HG03469 (cell line): ENCODE results near the gene POLD2.

ENCODE experiments used
- ATAC-seq: cut with Tn5 transposase; IDR thresholded peaks from one replicate; pipeline ENCODE4 v1.9.1; 2021; ENCODE audit warnings: mild to moderate bottlenecking, moderate library complexity, moderate number of reproducible peaks; ENCODE audit not compliant: unreplicated experiment

Gene POLD2

DNA sequence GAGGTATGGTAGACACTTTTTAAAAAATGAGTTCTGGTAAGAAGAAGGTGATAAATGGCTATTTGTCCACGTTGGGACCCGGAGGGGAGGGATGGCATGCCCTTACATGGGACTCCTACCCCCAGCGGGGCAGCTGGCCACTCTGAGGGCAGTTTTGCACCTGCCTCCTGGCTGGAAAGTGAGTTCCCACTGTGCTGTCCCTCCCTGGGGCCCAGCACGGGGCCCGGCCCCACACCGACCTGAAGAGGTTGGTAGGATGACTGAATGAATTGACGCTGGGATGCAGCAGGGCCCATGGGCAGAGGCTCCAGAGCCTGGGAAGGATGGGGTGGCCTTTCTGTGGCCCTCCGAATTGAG is 19.8 kb downstream of the POLD2 start:
- no peak for ATAC-seq

GRCh38 chr7:44102846-44103565 is 20.3 kb downstream of the POLD2 start:
- no peak for ATAC-seq

GRCh38 chr7:44101966-44102845 is 21.1 kb downstream of the POLD2 start:
- ATAC-seq = no peak

DNA sequence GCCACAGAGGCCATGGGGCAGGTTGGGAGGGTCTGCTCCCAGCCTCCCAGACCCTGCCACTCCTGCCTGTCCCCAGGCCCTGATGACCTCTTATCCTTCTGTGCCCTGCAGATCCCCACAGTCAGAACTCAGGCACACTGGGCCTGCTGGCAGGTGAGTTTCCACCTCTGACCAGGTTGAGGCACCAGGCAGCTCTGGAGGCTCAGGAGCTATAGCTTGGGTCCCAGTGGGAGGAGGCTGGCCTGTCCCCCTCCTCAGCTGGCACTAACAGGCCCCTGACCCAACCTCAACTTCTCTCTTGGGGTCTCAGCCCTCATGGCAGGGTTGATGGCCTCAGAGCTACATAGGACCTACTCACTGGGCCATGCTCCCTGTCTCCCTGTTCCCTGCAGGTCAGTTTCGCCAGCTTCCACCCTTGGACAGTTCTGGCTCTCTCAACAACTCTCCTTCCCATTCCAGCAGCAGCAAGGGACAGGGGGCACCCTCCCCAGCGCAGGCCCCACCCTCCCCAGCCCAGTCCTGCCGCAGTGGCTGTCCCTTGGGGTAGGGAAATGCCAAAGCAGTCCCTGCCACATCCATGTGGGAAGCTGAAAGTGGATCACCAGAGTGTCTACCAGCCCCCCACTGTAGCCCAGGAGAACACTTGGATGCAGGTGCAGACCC is 21.9 kb downstream of the POLD2 start:
- no peak for ATAC-seq

GRCh38 chr7:44100458-44101302 is 22.7 kb downstream of the POLD2 start:
- ATAC-seq = no peak

- ATAC-seq = no peak
Observed at GRCh38 chr7:44099669-44100068, 23.7 kb downstream of the POLD2 start.

DNA sequence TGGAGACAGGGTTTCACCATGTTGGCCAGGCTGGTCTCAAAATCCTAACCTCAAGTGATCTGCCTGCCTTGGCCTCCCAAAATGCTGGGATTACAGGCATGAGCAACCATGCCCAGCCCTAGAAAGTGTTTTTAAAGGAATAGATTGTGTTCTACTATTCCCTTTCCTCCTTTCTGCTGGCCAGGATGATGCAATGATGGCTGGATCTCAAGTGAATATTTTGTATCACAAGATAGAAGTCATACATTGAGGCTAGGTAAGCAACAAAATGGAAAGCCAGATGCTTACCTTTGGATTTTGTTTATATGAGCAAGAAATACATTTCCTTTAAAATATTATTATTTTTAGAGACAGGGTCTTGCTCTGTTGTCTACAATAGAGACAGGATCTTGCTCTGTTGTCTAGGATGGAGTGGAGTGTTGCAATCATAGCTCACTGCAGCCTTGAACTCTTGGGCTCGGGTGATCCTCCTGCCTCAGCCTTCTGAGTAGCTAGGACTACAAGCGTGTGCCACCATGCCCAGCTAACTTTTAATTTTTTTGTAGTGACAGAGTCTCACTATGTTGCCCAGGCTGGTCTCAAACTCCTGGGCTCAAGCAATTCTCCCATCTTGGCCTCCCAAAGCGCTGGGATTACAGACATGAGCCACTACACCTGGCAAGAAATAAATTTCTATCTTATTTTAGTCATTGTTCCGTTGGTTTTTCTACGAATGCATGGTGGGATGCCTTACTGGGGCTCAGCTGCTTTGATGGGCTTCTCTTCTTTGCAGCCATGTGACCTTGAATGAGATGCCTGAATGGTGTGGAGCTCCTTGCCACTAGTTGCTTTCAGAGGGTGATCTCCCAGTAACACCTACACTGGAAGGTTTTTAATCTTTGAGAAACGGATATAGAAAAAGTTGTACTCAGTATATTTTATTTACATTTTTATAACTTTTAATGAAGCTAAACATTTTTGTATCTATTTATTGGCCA is 25.0 kb downstream of the POLD2 start:
- no peak for ATAC-seq

DNA sequence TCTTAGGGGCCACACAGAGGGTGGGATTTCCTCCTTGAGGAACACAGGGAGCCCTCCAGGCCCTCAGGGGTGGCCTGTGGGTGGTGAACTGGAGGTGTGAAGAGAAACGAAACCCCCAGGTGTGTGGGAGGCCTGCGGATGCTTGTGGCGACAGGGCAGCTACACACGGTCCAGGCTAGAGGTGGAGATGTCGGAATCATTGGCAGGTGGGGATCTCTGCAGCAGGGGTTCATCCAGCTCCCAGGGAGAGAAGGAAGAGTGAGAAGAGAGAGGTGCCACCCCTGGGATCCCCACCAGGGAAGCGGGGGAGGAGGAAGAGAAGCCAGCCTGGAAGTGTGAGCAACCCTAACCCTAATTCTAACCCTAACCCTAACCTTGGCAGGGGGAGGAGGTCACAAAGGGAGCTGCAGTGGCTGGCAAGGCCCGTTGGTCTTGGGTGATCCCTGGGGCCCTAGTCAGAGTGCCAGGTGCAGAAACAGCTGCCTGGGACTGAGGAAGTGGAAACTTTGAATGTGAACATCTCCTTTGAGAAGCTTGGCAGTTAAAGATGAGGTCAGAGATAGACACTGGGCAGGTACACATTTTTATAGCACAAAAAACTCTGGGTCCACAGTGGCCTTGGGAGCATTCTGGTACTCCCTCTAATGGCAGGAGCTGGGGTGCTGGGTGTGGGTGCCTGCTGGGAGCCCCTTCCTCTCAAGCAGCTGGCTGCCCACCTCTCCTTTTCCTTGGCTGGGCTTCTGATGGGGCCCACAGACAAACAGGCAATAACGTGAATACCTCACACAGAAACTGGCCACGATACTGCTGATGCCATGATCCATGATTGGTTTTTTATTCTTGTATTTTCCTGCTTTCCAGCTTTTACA is 26.1 kb downstream of the POLD2 start:
- no peak for ATAC-seq

DNA sequence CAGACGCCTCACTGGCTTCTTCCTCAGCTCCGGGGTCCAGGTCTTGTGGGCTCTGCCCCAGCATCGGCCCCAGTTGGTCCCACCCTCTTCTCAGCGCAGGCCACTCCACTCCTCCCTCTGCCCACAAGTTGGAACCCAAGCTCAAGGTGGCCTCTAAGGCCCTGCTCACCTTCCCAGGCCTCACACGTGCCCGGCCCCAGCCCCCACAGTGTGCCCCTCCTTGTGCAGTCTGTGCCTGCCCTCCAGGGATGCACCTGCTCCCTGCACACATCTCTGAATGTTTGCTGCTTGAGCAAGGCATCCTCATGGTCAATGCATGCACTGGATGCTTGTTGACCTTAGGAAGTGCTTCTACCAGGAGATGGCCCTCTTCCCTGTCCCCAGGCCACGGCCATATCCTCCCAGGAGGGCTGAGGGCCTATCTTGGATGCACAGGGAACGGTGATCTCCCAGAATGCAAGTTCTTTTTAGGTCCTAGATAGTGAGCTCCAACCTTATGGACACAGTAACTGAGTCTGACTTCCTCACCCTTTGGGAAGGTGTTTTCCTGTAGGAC is 26.9 kb downstream of the POLD2 start:
- ATAC-seq = no peak

GRCh38 chr7:44095781-44096180 is 27.6 kb downstream of the POLD2 start:
- ATAC-seq = no peak

- no peak for ATAC-seq
Observed at GRCh38 chr7:44094883-44095592, 28.3 kb downstream of the POLD2 start.

DNA sequence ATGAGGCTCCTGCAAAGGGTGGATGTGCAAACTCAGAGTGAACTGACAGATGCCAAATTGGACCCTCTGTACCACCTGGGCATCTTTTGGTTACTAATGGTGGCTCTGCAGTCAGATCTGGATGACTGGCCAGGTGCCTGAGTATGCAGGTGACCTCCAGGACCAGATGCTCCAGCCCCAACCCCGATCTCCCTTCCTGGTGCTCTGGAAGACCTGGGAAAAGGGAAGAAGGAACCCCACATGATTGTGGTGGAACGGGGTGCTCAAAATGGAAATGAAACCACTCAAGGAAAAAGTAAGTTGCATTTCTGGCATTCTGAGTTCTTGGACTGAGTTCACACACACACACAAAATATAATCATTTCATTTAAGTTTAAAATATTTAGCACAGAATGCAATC is 29.0 kb downstream of the POLD2 start:
- ATAC-seq = no peak

- ATAC-seq = no peak
Observed at GRCh38 chr7:44093102-44093641, 30.2 kb downstream of the POLD2 start.

DNA sequence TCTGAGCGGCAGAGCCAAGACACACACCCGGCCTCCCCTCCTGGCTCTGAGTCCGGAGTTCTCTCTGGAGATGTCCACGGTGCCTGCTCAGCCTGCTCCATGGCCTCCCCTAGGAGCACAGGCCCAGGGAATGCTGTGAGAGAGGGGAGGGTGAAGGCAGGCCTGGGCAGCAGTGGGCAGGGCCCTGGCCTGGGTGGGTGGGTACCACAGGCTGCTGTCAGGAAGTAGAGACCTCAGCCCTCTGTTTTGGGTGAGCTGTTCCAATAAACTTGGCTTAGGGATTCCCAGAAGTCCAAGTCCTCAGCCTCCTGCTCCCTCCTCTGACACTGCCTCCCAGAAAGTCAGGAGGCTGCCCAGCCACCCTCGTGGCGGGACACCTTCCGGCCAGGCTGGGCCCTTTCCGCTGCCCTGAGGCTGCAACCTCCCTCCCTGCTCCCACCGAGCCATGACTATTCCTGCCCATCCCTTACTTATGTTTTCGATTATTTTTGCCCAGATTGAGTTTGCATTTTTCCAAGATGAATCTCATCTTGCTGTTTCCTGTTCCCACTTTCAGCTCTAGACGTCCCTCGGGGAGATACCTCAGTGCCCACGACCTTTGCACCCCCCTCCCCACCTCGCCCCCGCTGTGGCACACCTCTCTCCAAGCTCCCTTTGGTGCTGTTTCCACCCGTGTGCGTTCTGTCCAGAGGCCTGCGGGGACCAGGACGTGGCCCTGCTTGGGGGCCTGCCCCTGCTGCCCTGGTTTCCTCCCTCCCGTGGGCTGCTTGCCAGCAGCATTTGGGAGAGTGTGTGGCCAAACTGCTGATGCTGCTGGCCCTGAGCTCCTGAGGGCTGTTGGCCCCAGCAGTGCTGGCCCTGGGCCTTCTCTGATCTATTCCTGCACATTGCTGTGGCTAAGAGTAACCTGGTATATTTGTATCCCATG is 35.2 kb downstream of the POLD2 start:
- no peak for ATAC-seq

GRCh38 chr7:44086627-44087026 is 36.7 kb downstream of the POLD2 start:
- ATAC-seq = no peak

DNA sequence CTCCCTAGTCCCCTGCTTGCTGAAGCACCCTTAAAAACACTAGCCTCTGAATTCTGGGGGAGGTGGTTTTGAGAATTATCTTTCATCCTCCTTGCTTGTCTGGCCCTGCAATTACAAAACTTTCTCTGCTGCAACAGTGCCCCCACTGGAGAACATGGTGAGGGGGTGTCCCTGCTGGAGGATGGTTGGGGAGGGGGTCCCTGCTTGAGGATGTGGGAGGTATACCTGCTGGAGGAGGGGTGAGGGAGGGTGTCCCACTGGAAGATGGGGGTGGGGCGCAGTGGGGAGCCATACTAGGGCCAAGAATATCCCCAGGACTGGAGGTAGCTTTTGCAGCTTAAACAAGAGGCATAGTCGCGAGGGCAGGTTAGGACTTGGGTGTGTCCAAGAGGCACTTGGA is 37.8 kb downstream of the POLD2 start:
- no peak for ATAC-seq
